Measurements from ENCODE around the gene ADAM19. TPM values are rescaled to one million over a fixed set of nuclear protein-coding genes. Genes with fewer than 3 reads are reported as not detected.

ADAM19 gene
- total RNA-seq, 4 donors from 2014 or later: 6.4 to 15.2 (median 10.0) TPM

- intact Hi-C loops (cut with DNase I): no loop called here
- no peak overlapping the region for H3K4me3 ChIP-seq (replicated peaks in 1 of 3)
- H3K9me3 ChIP-seq: no peaks in the 10 kb centered on the region
- peaks cover 0 to 6% of the 10 kb centered on the region in 2 donors for H3K4me1 ChIP-seq
- H3K27ac ChIP-seq: no peak overlapping the region
- H3K27me3 ChIP-seq: no peaks in the 10 kb centered on the region
- no peak for DNase-seq
- TF ChIP-seq CTCF (IDR thresholded peaks at IDR 0.05) (no peak), POLR2A (IDR thresholded peaks at IDR 0.05) (no peak)
- 63 to 64% methylated on average over 9 of the region's 9 CpGs for WGBS, 2 donors
- no peaks in the 10 kb centered on the region for H3K36me3 ChIP-seq
These were observed 47.4 kb downstream of the ADAM19 start for GRCh38 chr5:157528036-157528632.

- intact Hi-C loops (cut with DNase I): no loop called here
- Histone ChIP-seq H3K36me3 (no peaks in the 10 kb centered on the region), H3K4me1 (peaks cover 0 to 6% of the 10 kb centered on the region in 2 donors), H3K4me3 (replicated peaks in 1 of 3) (no peak overlapping the region), H3K9me3 (no peaks in the 10 kb centered on the region), H3K27ac (no peak overlapping the region), H3K27me3 (no peaks in the 10 kb centered on the region)
- TF ChIP-seq POLR2A (IDR thresholded peaks at IDR 0.05) (no peak), CTCF (IDR thresholded peaks at IDR 0.05) (no peak)
- no peak for DNase-seq
- 91 to 93% methylated on average over 4 of the region's 4 CpGs for WGBS, 2 donors
These were observed 50.7 kb downstream of the ADAM19 start for GRCh38 chr5:157524887-157525286.

- no peak overlapping the region for H3K4me3 ChIP-seq (replicated peaks in 1 of 3)
- peaks cover 0 to 6% of the 10 kb centered on the region in 2 donors for H3K4me1 ChIP-seq
- intact Hi-C loops (cut with DNase I): no loop called here
- WGBS, 2 donors: 60 to 77% methylated on average over 4 of the region's 4 CpGs
- no peaks in the 10 kb centered on the region for H3K9me3 ChIP-seq
- peak in 1 of 2 donors; percentile 13 for DNase-seq
- no peaks in the 10 kb centered on the region for H3K36me3 ChIP-seq
- no peak overlapping the region for H3K27ac ChIP-seq
- TF ChIP-seq CTCF (IDR thresholded peaks at IDR 0.05): no peak
- no peak for TF ChIP-seq POLR2A (IDR thresholded peaks at IDR 0.05)
- no peaks in the 10 kb centered on the region for H3K27me3 ChIP-seq
These were observed 51.6 kb downstream of the ADAM19 start for GRCh38 chr5:157523976-157524375.

- no peaks in the 10 kb centered on the region for H3K36me3 ChIP-seq
- H3K27ac ChIP-seq: no peak overlapping the region
- intact Hi-C loops (cut with DNase I): no loop called here
- 83 to 100% methylated on average over 5 of the region's 5 CpGs for WGBS, 2 donors
- no peak for DNase-seq
- no peak overlapping the region for H3K4me3 ChIP-seq (replicated peaks in 1 of 3)
- peaks cover 6 to 7% of the 10 kb centered on the region in 2 donors for H3K4me1 ChIP-seq
- H3K27me3 ChIP-seq: no peaks in the 10 kb centered on the region
- H3K9me3 ChIP-seq: no peaks in the 10 kb centered on the region
- TF ChIP-seq CTCF (IDR thresholded peaks at IDR 0.05) (no peak), POLR2A (IDR thresholded peaks at IDR 0.05) (no peak)
These were observed 53.9 kb downstream of the ADAM19 start for GRCh38 chr5:157521704-157522029.

GRCh38 chr5:157520911-157521703 is 54.5 kb downstream of the ADAM19 start:
- TF ChIP-seq CTCF (IDR thresholded peaks at IDR 0.05) (no peak), POLR2A (IDR thresholded peaks at IDR 0.05) (no peak)
- Histone ChIP-seq H3K36me3 (no peaks in the 10 kb centered on the region), H3K4me3 (replicated peaks in 1 of 3) (no peak overlapping the region), H3K27me3 (no peaks in the 10 kb centered on the region), H3K27ac (no peak overlapping the region), H3K9me3 (no peaks in the 10 kb centered on the region), H3K4me1 (peaks cover 8 to 13% of the 10 kb centered on the region in 2 donors)
- WGBS, 2 donors: 88 to 92% methylated on average over 8 to 9 of the region's 9 CpGs
- peak; percentile 21 to 24 for DNase-seq
- intact Hi-C loops (cut with DNase I): no loop called here
